ENCODE measurements around the gene PTTG1.

Gene PTTG1

DNA sequence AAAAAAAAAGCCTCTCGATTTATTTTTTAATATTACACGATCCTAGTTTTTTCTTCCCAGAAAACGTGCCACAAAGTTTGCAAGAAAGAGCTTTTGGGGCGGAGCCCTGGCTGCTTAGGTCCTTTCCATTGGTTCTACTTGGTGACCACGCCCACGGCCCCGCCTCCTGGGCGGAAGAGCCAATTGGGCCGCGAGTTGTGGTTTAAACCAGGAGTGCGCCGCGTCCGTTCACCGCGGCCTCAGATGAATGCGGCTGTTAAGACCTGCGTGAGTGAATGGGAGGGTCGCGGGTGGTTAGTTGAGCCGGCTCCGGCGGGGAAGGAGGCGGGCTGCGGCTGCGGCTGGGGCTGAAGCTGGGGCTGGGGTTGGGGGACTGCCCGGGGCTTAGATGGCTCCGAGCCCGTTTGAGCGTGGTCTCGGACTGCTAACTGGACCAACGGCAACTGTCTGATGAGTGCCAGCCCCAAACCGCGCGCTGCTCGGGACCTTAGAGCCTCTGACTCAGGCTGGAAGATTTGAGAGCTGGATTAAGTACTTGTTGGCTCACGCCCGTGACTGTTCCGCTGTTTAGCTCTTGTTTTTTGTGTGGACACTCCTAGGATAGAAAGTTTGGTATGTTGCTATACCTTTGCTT is at the start of gene PTTG1:
Gene PTTG1, plus strand, starts transcription at position 231 of the 634 bp plus-strand sequence. CDS start 458 bp downstream, outside the sequence.
- peak; percentile 83 for DNase-seq

DNA sequence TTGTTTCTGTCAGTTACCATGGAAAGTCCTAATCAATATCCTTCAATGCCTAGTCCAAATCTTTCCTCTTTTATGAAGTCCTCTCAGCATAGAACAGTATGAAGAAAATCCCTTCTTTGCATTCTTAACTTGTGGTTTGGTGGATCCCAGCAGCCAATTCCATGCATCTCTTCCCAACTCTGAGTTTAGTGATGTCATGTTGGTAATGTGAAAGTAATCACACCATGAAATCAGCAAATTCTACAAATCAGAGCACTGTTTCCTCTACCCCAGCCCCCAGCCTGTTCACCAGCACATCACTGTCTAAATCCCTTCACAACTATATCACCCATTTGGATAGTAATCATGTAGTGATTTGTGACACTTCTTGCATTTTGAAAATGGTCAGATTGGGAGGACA is 46.5 kb upstream of the PTTG1 start:
- no peak for DNase-seq

DNA sequence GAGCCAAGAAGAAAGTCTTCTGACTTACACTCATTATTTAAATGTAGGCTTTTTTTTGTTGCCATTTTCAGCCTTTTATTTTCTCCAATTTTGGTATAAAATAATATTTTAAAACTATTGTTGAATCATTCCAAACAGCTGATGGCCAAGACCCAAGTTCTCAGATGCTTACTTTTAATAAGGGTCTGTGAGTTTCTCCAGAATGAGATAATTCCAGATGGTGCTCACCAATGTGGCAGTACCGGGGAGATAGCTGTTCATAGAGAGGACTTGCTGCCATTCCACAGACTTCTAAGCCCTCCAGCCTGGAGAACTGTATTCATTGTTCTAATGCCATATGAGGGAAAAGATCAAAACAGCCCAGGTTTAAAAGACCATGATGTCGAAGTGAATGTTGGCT is 46.0 kb upstream of the PTTG1 start:
- DNase-seq: no peak

DNA sequence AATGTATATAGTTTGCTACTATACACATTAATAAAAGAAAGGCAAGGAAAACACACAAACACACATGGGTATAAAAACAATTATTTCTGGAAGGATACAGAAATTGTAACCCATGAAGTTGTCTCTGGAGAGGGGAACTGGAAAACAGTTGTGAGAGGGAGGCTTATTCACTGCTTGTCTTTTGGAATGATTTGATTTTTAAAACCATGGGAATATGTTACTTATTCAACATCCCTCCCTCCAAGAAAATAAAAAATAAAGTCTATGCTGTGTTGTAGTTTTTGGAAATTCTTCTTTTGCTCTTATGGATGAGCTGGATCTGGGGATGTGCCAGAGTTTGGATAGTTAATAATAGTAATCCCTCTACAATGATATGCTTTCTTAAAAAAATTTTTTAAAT is 45.2 kb upstream of the PTTG1 start:
- DNase-seq: no peak

DNA sequence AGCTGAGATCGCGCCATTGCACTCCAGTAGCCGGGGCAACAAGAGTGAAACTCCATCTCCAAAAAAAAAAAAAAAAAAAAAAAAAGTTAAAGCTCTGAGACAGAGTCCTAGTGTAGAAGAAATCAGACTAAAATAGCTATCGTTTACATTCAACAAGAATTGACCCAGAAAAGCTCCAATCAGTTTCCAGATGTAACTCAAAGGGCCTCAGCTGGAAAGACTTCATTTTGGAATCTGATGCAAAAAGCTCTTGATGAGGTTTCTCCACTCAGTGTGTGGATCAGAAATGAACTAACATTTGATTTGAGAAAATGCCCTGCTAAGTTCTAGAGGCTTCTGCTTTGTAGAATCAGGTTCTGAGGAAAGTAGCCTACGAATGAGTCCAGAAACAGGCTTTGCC is 44.0 kb upstream of the PTTG1 start:
- DNase-seq: no peak

DNA sequence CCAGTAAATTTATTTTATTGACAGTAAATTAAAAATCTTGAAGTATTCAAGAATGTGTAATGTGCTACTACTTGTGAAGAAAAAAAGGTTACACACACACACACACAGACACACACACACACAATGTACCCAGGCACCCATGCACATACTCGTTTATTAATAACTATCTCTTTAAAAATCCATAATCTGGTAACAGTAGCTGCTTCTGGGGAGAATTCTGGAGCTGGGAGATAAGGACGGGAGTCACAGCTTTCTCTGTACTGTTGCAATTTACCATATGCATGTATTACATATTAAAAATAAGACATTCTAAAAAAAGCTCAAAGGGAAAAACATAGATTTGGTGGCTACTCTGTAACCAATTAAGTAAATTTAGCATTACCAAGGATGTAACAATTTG is 43.3 kb upstream of the PTTG1 start:
- DNase-seq: no peak

DNA sequence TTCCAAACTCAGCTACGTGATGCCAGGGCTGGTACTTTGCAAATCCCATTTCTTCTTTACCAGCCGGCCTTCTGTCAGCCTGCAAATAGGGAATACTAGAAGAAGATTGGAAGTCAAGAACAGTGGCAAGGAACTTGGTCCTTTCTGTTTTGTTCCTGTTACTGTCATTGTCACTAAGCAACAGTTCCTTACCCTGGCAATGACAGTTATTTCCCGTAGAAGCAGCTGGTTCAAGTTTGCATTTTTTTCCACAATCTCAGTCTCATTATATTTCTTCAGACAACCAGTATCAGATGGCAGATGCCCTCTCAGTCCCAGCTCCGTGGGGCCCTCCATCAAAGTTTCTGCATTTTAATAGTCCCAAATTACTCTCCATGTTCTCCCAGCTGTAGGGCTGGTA is 42.1 kb upstream of the PTTG1 start:
- DNase-seq: no peak

DNA sequence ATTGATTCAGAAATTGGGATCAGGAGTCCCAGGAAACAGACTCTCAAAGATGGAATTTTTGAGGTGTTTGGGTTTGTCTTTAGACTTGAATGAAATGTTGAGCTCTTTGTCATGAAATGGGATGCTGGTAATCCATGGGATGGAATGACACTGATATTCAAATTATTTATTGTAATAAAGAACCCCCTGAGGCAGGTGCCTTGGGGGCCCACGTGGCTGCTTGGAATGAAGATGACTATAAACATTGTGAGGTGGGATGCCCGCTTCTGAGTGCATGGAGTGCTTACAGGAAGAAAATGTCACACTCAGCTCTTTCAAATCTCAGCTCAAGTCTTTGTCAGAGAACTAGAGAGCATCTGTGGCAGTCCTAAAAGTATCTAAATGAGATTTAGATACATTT is 41.6 kb upstream of the PTTG1 start:
- DNase-seq: no peak

DNA sequence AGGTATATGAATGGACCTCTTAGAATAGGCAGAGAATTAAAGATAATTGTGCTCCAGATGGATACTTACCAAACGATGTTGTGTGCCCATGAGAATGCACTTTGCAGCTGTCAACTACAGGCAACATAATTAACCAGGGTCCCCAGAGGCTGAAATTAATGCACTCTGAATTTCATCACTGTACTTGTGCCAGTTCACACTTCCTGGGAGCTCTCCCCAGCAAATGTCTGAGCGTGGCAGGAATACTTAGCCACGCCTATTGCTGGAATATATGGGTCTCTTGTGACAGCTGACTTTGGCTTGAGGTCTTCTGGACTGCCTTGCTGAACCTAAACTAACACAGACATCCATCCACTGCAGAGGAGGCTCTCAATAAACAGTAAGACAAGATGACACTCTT is 39.3 kb upstream of the PTTG1 start:
- no peak for DNase-seq

DNA sequence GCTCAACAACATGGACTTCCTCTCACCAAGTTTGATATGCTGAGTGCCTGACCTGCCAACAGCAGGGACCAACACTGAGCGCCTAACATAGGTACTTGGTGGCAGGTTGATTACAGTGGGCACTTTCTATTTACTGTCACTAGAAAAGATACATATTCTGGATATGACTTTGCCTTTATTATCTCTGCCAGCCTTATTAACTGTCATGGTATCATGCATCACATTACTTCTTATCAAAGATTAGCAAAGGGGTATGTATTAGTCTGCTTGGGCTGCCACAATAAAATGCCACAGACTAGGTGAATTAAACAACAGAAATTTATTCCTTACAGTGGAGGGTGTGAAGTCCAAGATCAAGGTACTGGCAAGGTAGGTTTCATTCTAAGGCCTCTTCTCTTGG is 37.0 kb upstream of the PTTG1 start:
- DNase-seq: no peak

DNA sequence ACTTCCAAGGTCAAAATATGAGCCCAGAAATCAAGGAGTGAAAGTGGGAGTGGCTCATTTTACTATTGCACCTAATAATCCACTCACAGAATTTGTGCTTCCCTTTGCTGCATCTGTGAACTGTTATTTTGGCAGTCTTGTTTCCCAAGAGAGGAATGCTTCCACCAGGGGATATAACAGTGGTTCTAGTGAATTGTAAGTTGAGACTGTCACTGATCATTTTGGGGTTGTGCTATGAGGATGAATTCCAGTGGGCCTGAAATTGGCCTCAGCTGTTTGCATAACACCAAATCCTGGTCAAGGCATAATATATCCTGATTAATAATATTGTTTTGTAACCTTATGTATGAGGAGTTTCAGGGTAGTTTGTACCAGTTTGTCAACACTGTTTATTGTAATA is 36.2 kb upstream of the PTTG1 start:
- no peak for DNase-seq

DNA sequence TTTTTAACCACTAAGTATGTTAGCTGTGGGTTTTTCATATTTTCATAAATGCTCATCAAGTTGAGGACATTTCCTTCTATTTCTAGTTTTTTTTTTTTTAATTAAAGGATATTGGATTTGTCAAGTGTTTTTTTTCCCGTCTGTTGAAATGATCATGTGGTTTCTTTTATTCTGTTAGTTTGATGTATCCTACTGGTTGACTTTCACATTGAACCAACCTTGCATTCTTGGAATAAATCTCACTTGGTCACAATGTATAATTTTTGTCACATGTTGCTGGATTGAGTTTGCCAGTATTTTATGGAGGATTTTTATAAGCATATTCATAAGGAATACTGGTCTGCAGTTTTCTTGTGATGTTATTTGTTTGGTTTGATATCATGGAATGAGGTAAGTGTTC is 34.2 kb upstream of the PTTG1 start:
- no peak for DNase-seq

DNA sequence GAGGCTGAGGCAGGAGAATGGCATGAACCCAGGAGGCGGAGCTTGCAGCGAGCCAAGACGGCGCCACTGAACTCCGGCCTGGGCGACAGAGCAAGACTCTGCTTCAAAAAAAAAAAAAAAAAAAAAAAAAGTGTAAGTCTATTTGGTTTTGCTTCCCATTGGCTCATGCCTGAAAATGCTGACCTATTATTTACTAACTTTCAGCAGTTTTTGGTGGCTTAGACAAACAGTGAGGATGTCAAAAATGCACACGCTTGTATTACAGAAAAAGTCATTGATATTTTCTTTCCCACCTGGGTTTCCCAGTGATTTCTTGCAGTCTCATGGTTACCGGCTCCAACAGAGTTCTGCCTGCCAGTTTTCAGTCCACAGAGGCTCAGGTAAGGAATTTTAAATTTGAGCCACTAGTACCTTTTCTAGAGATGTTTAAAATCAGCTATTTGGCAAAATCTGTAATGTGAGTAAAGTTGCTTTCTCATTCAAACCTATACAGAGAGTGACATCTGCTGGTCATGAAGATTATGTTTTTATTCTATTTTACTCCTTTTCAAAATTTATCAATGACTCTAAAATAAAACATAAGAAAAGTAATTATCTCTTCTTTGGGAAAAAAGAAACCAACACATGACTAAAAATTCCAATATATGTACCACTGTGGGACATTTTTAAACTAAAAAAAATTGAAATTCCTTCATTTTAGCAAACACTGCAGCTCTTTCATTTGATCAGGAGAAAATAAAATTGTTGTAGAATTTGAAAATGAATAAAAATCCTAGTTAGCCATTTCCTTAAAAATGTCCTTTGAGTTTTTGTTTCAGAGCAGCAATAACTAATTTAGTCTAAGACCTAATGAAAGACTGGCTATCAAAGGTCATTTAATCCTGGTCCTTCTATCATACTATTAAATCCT is 30.6 kb upstream of the PTTG1 start:
- DNase-seq: no peak

DNA sequence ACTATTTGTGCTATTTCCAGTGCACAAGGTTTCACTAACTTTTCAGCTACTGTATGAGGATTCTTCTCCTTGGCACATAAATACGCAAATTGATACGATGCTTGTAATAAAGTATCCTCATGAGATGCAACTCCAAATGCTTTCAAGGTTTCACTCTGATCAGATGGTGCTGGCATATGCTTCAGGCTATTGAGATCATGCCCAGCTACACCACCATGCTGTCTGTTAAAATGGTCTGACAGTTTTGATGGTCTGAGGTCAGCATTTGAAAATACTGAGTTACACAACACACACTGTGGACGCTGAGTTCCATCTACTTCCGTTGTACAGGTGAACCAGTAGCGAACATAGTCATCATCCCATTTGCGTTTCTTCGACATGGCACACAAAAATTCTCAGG is 26.5 kb upstream of the PTTG1 start:
- no peak for DNase-seq

DNA sequence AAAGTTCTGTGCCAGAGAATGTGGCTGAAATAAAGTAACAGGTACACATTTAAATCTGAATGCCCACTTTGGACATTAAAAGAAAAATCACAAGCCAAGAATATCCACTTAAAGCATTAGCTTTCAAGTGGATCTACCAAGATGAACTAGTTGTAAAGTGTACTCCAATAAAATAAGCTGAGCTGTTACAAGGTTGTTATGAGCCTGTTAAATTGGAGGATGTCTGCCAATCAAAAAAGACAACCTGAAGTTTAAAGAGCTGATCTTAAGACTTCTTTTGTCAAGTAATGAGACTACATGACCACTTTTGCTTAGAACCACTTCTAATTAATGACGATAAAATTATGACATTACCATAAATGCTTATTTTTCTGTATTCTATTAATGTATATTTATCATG is 24.2 kb upstream of the PTTG1 start:
- DNase-seq: no peak

DNA sequence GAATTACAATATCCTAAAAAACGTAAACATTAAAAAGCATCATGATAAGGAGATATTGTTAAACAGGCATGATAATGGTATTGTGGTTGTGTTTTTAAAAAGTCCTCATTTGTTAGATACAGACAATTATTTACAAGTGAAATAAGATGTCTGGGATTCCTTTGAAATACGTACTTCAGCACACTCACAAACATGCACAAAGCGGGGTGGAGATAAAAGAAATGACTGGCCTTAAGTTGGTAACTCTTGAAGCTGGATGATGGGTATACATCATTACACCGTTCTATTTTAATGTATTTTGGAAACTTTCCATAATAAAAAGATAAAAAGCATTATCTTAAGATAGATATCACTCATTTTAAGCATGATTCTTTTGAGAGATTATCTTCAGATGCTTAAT is 22.8 kb upstream of the PTTG1 start:
- DNase-seq: no peak

DNA sequence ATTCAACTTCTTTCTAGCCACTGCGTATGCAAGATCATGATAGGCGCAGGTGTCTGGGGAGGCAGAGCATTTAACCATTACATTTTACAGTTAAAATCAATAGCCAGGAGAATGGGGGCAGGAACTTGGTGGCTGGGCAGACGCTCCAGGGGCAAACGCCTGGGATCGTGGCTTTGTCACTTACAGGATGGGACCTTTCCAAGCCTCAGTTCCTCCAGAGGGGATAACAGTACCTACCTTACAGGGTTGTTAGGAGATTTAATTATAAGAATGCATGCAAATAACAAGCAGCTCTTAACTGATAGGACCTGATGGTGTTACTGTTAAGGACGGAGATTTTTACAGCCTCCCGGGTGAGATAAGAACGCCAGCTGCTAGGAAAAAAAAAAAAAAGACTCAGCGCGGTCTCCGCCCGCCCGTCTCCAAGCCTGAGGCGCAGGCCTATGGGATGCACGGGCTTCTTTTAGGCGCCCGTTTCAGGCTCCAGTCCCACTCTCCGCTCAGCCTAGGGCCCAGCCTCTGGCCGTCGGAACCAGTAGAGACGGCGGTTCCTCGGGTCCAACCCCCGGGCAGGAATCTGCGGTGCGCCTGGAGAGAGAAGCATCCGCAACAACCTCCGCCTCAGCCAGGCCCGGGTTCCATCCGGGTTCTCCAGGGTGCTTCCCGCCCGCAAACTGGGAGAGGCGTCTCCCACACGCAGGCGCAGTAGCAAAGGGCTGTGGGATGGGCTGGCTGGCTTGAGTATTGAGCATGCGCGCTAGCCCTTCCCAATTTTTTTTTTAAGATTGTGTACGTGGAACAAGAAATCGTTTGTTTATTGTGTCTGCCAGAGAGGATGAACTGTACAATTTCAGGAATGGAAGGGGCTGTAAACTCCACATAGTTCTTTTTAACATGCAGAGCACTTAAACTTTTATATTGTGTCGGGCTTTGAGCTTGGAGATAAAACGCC is 22.0 kb upstream of the PTTG1 start, which contains the start of gene FAM200C:
Gene FAM200C, minus strand, starts transcription at position 653 of the 952 bp plus-strand sequence. CDS start 4,564 bp downstream, outside the sequence.
- peak; percentile 83 for DNase-seq

DNA sequence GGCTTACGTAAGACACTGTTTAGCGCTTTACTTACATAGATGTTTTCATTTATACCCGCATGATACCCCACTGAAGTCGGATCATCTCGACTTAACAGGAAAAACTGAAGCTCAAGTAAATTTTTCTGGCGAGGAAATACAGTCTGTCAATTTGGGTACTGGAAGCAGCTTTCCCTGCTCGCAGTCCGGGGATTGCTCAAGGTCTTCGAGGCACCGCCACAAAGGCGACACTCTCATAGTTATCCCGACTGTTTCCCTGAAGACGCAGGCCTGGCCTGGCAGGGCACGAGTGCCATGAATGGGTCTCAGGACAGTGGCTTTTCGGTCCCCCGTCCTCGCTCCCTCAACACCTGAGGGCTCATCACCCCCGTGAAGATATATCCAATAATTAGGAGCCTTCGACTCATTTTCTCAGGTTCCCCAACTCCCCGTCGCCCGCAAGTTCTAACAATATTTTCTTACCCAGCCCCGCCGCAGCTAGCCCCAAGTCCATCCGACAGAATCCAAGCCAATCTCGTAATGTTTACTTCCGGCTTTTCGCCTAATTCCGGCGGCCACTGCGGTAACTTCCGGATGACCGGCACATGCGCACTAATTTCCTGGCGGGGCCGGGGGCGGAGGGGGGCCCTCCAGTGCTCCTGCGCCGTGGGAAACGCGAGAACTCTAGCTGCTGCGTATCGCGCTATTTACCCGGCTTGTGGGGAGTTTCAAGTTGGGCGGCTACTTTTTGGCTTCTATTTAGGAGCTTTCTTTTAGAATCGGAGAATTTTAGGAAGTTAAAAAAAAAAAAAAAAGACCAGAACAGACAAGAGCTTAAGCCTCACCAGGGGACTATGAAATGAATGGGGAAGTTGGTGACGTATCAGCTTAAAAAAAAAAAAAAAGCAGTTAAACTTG is 2.8 kb upstream of the PTTG1 start, which contains the start of gene SLU7:
Gene SLU7, minus strand, starts transcription at position 521 of the 897 bp plus-strand sequence. CDS start 3,787 bp downstream, outside the sequence.
- peak; percentile 67 for DNase-seq

DNA sequence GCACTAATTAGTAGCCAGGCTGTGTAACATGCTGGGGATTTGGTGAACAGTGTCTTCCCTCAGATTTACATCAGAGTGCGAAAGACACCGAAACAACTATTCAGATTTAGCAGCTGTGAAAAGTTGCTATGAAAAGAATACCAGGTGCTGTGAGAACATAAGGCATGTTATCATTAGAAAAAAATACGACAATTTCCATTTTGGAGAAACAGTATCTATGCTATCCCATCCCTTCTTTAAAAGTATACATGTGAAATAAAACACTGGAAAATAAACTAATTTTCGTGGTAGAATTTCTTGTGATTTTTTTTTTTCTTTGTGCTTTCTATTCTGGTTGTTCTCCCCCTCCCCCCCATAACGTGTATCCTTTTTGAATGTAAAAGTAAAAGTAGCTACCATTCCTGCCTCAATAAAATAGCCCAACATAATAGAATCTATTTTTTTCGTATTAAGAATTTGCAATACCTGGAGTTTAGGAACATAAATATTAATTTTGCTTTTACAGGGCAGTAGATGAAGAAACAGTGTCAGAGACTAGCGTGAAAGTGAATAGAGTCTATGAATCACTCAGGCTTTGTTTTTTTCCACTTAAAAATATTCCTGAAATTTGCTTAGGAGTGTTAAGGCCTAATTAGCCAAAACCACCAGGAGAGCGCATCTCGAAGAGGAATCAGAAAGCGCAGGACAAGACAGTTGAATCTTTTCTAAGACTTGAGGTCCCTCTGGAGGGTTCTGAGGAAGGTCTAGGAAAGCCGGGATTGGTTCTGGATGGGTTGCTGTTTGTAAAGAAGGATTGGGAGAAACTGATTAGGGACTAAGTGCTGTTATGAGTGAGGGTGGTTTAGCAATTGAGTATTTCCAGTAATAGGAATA is 2.0 kb upstream of the PTTG1 start:
- no peak for DNase-seq

DNA sequence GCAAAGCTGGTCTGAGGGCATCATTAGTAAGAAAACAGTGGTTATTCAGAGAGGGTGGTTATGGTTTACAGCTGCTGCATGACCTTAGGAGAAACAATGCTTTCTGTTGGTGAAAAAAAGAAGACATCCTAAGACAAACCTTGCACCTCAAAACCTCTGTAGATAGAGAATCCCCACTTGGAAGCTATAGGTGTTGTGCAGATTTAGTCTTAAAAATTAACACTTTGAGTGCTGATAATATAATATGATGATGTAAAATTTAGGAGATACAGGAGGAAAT is 1.4 kb upstream of the PTTG1 start:
- DNase-seq: no peak

DNA sequence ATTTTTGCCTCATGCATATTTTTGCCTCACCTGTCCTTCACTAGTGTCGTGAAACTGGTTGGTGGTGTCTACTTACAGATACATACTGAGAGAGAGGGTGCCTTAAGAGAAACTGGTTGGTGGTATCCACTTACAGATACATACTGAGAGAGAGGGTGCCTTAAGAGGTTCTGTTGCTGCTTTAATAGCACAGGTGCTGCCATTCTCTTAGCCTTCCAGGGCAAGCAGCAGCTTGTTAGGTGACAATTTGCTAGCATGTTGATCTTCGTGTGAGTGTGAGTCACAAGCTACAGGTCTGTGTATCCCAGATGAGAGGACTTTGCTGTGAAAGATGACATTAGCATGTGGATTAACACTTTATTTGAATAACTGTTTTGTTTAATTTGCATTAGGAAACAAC is 1.4 kb downstream of the PTTG1 start:
- no peak for DNase-seq

All from NCI-H2081 treated with DMSO at 0.1 percent for 48 hours (cell line).